GM10248 (cell line): Measurements from ENCODE around the gene FMN2.

Source experiments
- CTCF ChIA-PET: fragments of 300-600 bp; sonication (Branson Sonifier 250); formaldehyde crosslinking; extraction: SDS; loops from one replicate; lab custom pipeline; 2021; ENCODE audit warnings: antibody characterized with exemption; lab: Yijun Ruan, JAX
- POLR2A ChIA-PET: fragments of 350-650 bp; sonication (Branson Sonifier 250); formaldehyde crosslinking; extraction: SDS; loops from one replicate; lab custom pipeline; 2020; ENCODE audit warnings: antibody characterized with exemption; lab: Yijun Ruan, JAX
- DNase-seq: peaks from one replicate; pipeline ENCODE4 v3.0.0; 2012; ENCODE audit errors: extremely low spot score
- CTCF ChIP-seq: IDR thresholded peaks from 2 replicates; pipeline ENCODE4 v1.5.1; 2012; ENCODE audit warnings: mild to moderate bottlenecking, low read depth; ENCODE audit errors: extremely low read depth, missing control alignments, control extremely low read depth

FMN2 gene

GRCh38 chr1:240506176-240506575 is 414.5 kb downstream of the FMN2 start:
- ChIA-PET CTCF (no interaction called here), POLR2A (no interaction called here)
- no peak for TF ChIP-seq CTCF
- DNase-seq: no peak

- no peak for DNase-seq
- CTCF ChIA-PET: no interaction called here
- TF ChIP-seq CTCF: no peak
- POLR2A ChIA-PET: no interaction called here
Measured at GRCh38 chr1:240508201-240508600, 416.5 kb downstream of the FMN2 start.

- TF ChIP-seq CTCF: no peak
- ChIA-PET CTCF (no interaction called here), POLR2A (no interaction called here)
- DNase-seq: no peak
Measured at GRCh38 chr1:240508950-240509349, 417.3 kb downstream of the FMN2 start.

- CTCF ChIA-PET: no interaction called here
- TF ChIP-seq CTCF: no peak
- POLR2A ChIA-PET: no interaction called here
- DNase-seq: no peak
Measured at GRCh38 chr1:240511789-240512188, 420.1 kb downstream of the FMN2 start.

GRCh38 chr1:240515505-240515904 is 423.8 kb downstream of the FMN2 start:
- TF ChIP-seq CTCF: no peak
- ChIA-PET CTCF (no interaction called here), POLR2A (no interaction called here)
- DNase-seq: no peak

- CTCF ChIA-PET: no interaction called here
- no peak for TF ChIP-seq CTCF
- POLR2A ChIA-PET: no interaction called here
- no peak for DNase-seq
Measured at GRCh38 chr1:240516069-240516468, 424.4 kb downstream of the FMN2 start.

- ChIA-PET CTCF (interaction anchor here (1.3 kb wide), 1 partner anchor 35 kb away, joined by 3 read pairs; no protein-coding TSS in a partner anchor), POLR2A (no interaction called here)
- no peak for DNase-seq
- no peak for TF ChIP-seq CTCF
Measured at GRCh38 chr1:240517891-240518290, 426.2 kb downstream of the FMN2 start.
